ENCODE results near the gene BCORL1.

DNA sequence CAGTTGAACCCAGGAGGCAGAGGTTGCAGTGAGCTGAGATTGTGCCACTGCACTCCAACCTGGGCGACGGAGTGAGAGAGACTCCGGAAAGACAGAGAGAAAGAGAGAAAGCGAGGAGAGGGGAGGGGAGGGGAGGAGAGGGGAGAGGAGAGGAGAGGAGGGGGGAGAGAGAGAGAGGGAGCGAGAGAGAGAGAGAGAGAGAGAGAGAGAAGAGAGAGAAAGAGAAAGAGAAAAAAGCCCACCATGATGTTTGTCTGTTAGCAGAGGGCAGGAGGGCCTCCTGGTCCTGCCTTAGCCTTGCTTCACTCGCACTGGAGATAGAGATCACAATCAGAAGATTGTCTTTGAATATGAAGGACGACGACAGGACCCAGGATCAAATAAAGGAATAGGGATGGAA, 18.7 kb upstream of the BCORL1 start:
- TF ChIP-seq, protein P1, sequence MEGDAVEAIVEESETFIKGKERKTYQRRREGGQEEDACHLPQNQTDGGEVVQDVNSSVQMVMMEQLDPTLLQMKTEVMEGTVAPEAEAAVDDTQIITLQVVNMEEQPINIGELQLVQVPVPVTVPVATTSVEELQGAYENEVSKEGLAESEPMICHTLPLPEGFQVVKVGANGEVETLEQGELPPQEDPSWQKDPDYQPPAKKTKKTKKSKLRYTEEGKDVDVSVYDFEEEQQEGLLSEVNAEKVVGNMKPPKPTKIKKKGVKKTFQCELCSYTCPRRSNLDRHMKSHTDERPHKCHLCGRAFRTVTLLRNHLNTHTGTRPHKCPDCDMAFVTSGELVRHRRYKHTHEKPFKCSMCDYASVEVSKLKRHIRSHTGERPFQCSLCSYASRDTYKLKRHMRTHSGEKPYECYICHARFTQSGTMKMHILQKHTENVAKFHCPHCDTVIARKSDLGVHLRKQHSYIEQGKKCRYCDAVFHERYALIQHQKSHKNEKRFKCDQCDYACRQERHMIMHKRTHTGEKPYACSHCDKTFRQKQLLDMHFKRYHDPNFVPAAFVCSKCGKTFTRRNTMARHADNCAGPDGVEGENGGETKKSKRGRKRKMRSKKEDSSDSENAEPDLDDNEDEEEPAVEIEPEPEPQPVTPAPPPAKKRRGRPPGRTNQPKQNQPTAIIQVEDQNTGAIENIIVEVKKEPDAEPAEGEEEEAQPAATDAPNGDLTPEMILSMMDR (IDR thresholded peaks at IDR 0.05) = no peak
- TF ChIP-seq POLR2A (IDR thresholded peaks at IDR 0.05) = no peak

Measured in body of pancreas (tissue), 4 donors.